ENCODE measurements around the gene AFF4.

GRCh38 chr5:132860742-132861141, 102.7 kb downstream of the AFF4 start:
- TF ChIP-seq CTCF (IDR thresholded peaks at IDR 0.05) = no peak
- TF ChIP-seq POLR2A (IDR thresholded peaks at IDR 0.05) = no peak
